DOHH2 (cell line): ENCODE data around the gene CNTN1.

Source experiments
- H3F3A ChIP-seq: fragments of 200-600 bp; sonication (generic), shearing (Covaris generic); 2 replicates; pipeline ENCODE4 v1.6.0; 2016; ENCODE audit warnings: antibody characterized with exemption, mild to moderate bottlenecking; ENCODE audit not compliant: control insufficient read depth, insufficient read depth
- H3K27ac ChIP-seq: fragments of 200-600 bp; sonication (generic); 2 replicates; pipeline ENCODE4 v1.5.1; 2014; ENCODE audit warnings: low read depth, mild to moderate bottlenecking, low read length, moderate library complexity
- H3K27me3 ChIP-seq: fragments of 200-600 bp; sonication (generic); 2 replicates; pipeline ENCODE4 v1.6.1; 2014; ENCODE audit warnings: mild to moderate bottlenecking, low read length, mixed read lengths; ENCODE audit not compliant: control insufficient read depth
- H3K36me3 ChIP-seq: fragments of 200-600 bp; sonication (generic); 2 replicates; pipeline ENCODE4 v1.6.1; 2014; ENCODE audit warnings: mild to moderate bottlenecking, low read length, moderate library complexity, mixed read lengths; ENCODE audit not compliant: control insufficient read depth
- H3K4me1 ChIP-seq: fragments of 200-600 bp; sonication (generic); 2 replicates; pipeline ENCODE4 v1.6.1; 2014; ENCODE audit warnings: mild to moderate bottlenecking, low read length, mixed read lengths; ENCODE audit not compliant: control insufficient read depth
- H3K4me2 ChIP-seq: fragments of 200-600 bp; sonication (generic); 2 replicates; pipeline ENCODE4 v1.6.0; 2014; ENCODE audit warnings: mild to moderate bottlenecking, low read length, moderate library complexity
- H3K4me3 ChIP-seq: fragments of 200-600 bp; sonication (generic); 2 replicates; pipeline ENCODE4 v1.5.1; 2014; ENCODE audit warnings: mild to moderate bottlenecking, low read length, mixed read lengths
- H3K79me2 ChIP-seq: fragments of 200-600 bp; sonication (generic); 2 replicates; pipeline ENCODE4 v1.6.1; 2014; ENCODE audit warnings: mild to moderate bottlenecking, low read length, mixed read lengths; ENCODE audit not compliant: control insufficient read depth
- H3K9me2 ChIP-seq: fragments of 200-600 bp; sonication (generic); replicated peaks from 2 replicates; pipeline ENCODE4 v1.6.1; 2014; ENCODE audit warnings: mild to moderate bottlenecking, low read length, mixed read lengths; ENCODE audit not compliant: control insufficient read depth
- H3K9me3 ChIP-seq: fragments of 200-600 bp; sonication (generic); 2 replicates; pipeline ENCODE4 v1.6.1; 2014; ENCODE audit warnings: antibody characterized with exemption, low read length, mixed read lengths; ENCODE audit not compliant: control insufficient read depth, insufficient read depth
- H4K20me1 ChIP-seq: fragments of 200-600 bp; sonication (generic); 2 replicates; pipeline ENCODE4 v1.6.0; 2014; ENCODE audit warnings: low read depth, mild to moderate bottlenecking, antibody characterized with exemption, low read length, moderate library complexity; ENCODE audit not compliant: control insufficient read depth, insufficient read depth
- EZH2phosphoT487 ChIP-seq: fragments of 200-600 bp; sonication (generic); IDR thresholded peaks from 2 replicates; pipeline ENCODE4 v1.6.1; 2017; ENCODE audit warnings: borderline replicate concordance, mild to moderate bottlenecking, antibody characterized with exemption, low read length, moderate library complexity, mixed read lengths
- TF ChIP-seq, protein P1 (sequence below): fragments of 200-600 bp; sonication (generic); IDR thresholded peaks from one replicate; pipeline ENCODE4 v1.5.1; 2014; ENCODE audit warnings: antibody characterized with exemption, mild to moderate bottlenecking, low read depth, low read length; ENCODE audit not compliant: poor library complexity, severe bottlenecking

CNTN1 gene

DNA sequence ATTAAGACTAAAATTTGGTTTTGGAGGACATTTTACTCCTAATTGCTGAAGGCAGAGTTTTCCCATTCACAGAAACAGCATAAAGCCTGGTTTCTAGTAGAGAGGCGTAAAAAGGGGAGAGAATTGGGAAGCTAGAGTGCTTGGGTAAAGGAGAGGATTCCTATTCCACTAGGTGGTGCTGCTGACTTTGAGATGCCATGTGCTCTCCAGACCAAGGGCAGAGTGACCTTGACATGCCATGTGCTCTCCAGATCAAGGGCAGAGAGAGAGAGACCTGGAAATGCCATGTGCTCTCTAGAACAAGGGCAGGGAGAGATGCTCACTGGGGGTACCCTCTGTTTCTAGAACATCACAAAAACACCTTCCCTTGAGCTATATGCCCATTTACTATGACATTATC lies 319.7 kb downstream of the CNTN1 start:
- H3F3A ChIP-seq, result no peaks in the 10 kb centered on the region

DNA sequence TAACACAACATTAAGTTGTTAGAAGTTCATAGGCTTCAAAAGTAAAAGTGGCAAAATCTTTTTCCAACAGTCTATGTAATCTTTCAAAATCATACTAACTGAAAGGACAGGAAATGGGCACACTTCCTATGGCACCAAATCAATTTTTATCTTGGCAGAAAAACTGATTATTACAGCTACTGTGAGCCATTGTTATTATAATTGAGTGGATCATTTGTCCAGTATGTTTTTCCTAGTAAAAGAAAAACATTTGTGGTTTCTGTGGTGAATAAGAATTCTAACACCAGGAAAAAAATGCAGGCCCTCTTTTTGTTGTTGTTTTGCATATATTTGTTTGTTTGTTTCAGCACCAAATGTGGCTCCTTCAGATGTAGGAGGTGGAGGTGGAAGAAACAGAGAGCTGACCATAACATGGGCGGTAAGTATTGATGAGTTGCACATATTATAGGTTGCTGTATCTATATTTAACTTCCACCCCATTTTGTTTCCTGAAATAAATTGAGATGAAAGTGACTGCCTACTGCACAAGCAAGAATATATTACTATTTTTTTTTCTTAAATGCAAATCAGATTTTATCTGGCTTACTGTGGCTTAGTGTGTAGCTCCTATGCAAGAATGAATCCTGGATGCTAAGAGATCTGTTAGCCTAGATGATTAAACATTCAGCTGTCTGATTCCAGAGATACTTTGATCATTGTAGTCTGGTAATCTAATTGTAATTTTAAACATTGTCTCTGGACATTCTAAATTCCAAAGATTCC lies 321.8 kb downstream of the CNTN1 start:
- no peak overlapping the region for H3K4me2 ChIP-seq

More for the DNA sequence above, 319.7 kb downstream of the CNTN1 start:
- Histone ChIP-seq H3K27ac (no peak overlapping the region), H3K4me1 (no peaks in the 10 kb centered on the region), H3K4me3 (no peak overlapping the region), H3K36me3 (no peaks in the 10 kb centered on the region), H3K9me2 (no peaks in the 10 kb centered on the region), H3K9me3 (peaks cover 34% of the 10 kb centered on the region; the same call in 1 of the 2 replicates), H3K79me2 (no peaks in the 10 kb centered on the region), H3K4me2 (no peak overlapping the region), H4K20me1 (no peaks in the 10 kb centered on the region), H3K27me3 (no peaks in the 10 kb centered on the region)
- TF ChIP-seq EZH2phosphoT487, result no peak
- TF ChIP-seq, protein P1, sequence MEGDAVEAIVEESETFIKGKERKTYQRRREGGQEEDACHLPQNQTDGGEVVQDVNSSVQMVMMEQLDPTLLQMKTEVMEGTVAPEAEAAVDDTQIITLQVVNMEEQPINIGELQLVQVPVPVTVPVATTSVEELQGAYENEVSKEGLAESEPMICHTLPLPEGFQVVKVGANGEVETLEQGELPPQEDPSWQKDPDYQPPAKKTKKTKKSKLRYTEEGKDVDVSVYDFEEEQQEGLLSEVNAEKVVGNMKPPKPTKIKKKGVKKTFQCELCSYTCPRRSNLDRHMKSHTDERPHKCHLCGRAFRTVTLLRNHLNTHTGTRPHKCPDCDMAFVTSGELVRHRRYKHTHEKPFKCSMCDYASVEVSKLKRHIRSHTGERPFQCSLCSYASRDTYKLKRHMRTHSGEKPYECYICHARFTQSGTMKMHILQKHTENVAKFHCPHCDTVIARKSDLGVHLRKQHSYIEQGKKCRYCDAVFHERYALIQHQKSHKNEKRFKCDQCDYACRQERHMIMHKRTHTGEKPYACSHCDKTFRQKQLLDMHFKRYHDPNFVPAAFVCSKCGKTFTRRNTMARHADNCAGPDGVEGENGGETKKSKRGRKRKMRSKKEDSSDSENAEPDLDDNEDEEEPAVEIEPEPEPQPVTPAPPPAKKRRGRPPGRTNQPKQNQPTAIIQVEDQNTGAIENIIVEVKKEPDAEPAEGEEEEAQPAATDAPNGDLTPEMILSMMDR, result peak; percentile 13

DNA sequence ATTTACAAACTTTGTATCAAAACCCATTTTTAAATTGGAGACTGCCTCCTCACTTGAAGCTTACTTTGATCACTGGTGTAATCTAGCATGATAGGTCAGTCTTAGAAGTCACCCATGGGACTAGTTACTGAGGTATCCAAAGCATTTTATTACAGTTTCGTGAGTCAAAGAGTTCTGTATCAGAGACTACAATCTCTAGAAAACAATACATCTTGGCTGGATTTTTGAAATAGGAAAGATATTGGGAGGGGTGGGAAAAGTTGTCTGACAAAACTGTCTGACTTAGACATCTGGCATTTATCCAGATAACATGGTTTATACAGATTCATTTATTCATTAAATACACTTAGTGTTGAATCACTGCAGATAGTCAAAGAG lies 322.4 kb downstream of the CNTN1 start:
- Histone ChIP-seq H3K4me1 (no peaks in the 10 kb centered on the region), H3K79me2 (no peaks in the 10 kb centered on the region), H3K9me2 (no peaks in the 10 kb centered on the region), H3K27ac (no peak overlapping the region), H3K27me3 (no peaks in the 10 kb centered on the region), H3K36me3 (no peaks in the 10 kb centered on the region), H3F3A (no peaks in the 10 kb centered on the region), H3K4me3 (no peak overlapping the region), H3K4me2 (no peak overlapping the region), H3K9me3 (peaks cover 18% of the 10 kb centered on the region; the same call in 1 of the 2 replicates), H4K20me1 (no peaks in the 10 kb centered on the region)
- no peak for TF ChIP-seq EZH2phosphoT487
- TF ChIP-seq, protein P1, result no peak

More for the DNA sequence above, 321.8 kb downstream of the CNTN1 start:
- Histone ChIP-seq H3K27ac (no peak overlapping the region), H3K9me3 (peaks cover 18% of the 10 kb centered on the region; the same call in 1 of the 2 replicates), H3F3A (no peaks in the 10 kb centered on the region), H3K36me3 (no peaks in the 10 kb centered on the region), H3K79me2 (no peaks in the 10 kb centered on the region), H3K4me1 (no peaks in the 10 kb centered on the region), H4K20me1 (no peaks in the 10 kb centered on the region), H3K4me3 (no peak overlapping the region), H3K27me3 (no peaks in the 10 kb centered on the region), H3K9me2 (no peaks in the 10 kb centered on the region)
- no peak for TF ChIP-seq EZH2phosphoT487
- TF ChIP-seq, protein P1, result no peak
